K562 (cell line): ENCODE measurements around the gene PRTN3. TPM values are rescaled to one million over a fixed set of nuclear protein-coding genes. Genes with fewer than 3 reads are reported as not detected.
A peak's percentile ranks its signal among the peaks of the same experiment; 100 is the strongest.

Experiments
- CHD4 ChIP-seq: fragments of 200-600 bp; sonication (generic); IDR thresholded peaks from 3 replicates; pipeline ENCODE4 v1.6.1; 2012; ENCODE audit warnings: low read depth, mild to moderate bottlenecking, mixed read lengths, low read length, inconsistent platforms; ENCODE audit not compliant: insufficient read depth, insufficient replicate concordance, poor library complexity, severe bottlenecking
- HNRNPUL1 ChIP-seq: fragments of 200-400 bp; formaldehyde crosslinking; IDR thresholded peaks from 2 replicates; pipeline ENCODE4 v1.6.1; 2017; ENCODE audit warnings: low read length
- MAFK ChIP-seq: IDR thresholded peaks from 2 replicates; pipeline ENCODE4 v1.6.1; 2011; ENCODE audit warnings: low read length, improper control_type of control experiment
- NCOR1 ChIP-seq: fragments of 450-650 bp; IDR thresholded peaks from 2 replicates; pipeline ENCODE4 v1.6.1; 2016; ENCODE audit warnings: mild to moderate bottlenecking, moderate library complexity
- ZNF134 ChIP-seq: fragments of 250-450 bp; sonication (Bioruptor Pico); conservative IDR thresholded peaks from 2 replicates; pipeline ENCODE4 v1.4.0; 2020
- polyA plus RNA-seq, 8 experiments: library from polyadenylated mRNA; depleted of rRNA in 4 of 8; stranded (reverse) in 5 of 8; unstranded in 3 of 8; fragments of >200 nt; fragmentation: Nextera tagmentation in 2 of 8; fragmentation: Illumina TruSeq in 1 of 8; extraction: Ambion mirVana in 2 of 8; extraction: Trizol in 1 of 8; gene quantifications; 2 replicates each; pipeline versions ENCODE4 v1.2.1 to v1.2.3, GENCODE V29; 2011 to 2014; ENCODE audit warnings: inconsistent platforms in 1 of 8, missing spikeins in 1 of 8
- total RNA-seq, 7 experiments: library from RNA; depleted of rRNA in 6 of 7; stranded (reverse); fragments of >200 nt in 6 of 7; fragmentation: Illumina TruSeq in 2 of 7; extraction: Trizol in 2 of 7; gene quantifications; 2 replicates each; pipeline versions ENCODE4 v1.2.1 to v1.2.3, GENCODE V29; 2011 to 2021; ENCODE audit warnings: low replicate concordance in 1 of 7
- TF ChIP-seq, protein P1 (sequence below): fragments of 200-800 bp; sonication (Bioruptor generic); IDR thresholded peaks from 2 replicates; pipeline ENCODE4 v1.6.1; 2016; ENCODE audit warnings: missing genetic modification characterization, missing compliant biosample characterization
- TF ChIP-seq, protein P2 (sequence below): sonication (generic); formaldehyde crosslinking; IDR thresholded peaks from 2 replicates; pipeline ENCODE4 v1.8.1; 2023; ENCODE audit warnings: mild to moderate bottlenecking, missing genetic modification reagents, moderate library complexity
- TF ChIP-seq, protein P3 (sequence below): fragments of 450-650 bp; IDR thresholded peaks from 2 replicates; pipeline ENCODE4 v1.6.1; 2014; ENCODE audit warnings: low read depth, mild to moderate bottlenecking, moderate library complexity, borderline replicate concordance
- TF ChIP-seq, protein P4 (sequence below), 2 experiments: fragments of 450-650 bp; IDR thresholded peaks; 2 replicates each; pipeline ENCODE4 v1.6.1; 2016; ENCODE audit warnings: mild to moderate bottlenecking in 2 of 2, borderline replicate concordance in 1 of 2, low read depth in 1 of 2, moderate library complexity in 1 of 2

The PRTN3 gene
- total and polyA plus RNA-seq, 9 of the 15 experiments (the other 6 are each of a cell fraction or from before 2014, with no cell fraction given), result 0.14 to 0.86 (median 0.43) TPM; not detected in 3

DNA sequence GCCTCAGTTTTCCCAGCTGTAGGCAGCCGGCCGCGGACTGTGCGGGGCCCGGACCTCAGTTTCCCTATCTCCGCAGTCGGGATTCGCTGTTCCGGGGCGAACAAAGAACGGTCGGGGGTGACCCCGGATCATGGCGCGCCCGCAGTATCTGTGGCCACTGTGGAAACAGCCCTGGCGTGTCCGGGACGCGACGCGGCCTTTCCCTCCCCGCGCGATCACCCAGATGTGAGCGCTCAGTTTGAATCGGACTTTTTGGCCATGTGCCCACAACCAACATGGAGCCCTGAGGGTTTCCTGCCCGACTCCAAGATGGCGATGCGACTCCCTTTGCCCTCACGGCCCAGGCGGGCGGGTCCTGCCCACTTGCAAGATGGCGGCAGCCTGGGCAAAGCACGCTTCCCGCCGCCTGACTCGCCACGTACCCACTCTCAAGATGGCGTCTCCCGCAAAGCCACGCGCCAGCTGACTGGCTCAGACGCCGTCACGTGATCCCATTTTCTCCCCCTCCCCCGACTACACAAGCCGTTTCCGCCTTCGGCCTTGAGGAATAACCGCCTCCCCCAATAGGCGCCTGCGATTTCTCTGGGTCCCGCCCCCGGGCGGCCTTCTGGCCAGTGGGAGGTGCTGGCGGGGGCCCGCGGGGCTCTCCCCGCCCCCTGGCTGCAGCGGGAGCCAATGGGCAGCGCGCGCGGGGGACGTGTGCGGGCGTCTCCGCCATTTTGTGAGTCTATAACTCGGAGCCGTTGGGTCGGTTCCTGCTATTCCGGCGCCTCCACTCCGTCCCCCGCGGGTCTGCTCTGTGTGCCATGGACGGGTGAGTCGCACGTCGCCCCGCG, 43.9 kb upstream of the PRTN3 start, which contains the start of gene PTBP1 (continued):
- TF ChIP-seq, protein P1, sequence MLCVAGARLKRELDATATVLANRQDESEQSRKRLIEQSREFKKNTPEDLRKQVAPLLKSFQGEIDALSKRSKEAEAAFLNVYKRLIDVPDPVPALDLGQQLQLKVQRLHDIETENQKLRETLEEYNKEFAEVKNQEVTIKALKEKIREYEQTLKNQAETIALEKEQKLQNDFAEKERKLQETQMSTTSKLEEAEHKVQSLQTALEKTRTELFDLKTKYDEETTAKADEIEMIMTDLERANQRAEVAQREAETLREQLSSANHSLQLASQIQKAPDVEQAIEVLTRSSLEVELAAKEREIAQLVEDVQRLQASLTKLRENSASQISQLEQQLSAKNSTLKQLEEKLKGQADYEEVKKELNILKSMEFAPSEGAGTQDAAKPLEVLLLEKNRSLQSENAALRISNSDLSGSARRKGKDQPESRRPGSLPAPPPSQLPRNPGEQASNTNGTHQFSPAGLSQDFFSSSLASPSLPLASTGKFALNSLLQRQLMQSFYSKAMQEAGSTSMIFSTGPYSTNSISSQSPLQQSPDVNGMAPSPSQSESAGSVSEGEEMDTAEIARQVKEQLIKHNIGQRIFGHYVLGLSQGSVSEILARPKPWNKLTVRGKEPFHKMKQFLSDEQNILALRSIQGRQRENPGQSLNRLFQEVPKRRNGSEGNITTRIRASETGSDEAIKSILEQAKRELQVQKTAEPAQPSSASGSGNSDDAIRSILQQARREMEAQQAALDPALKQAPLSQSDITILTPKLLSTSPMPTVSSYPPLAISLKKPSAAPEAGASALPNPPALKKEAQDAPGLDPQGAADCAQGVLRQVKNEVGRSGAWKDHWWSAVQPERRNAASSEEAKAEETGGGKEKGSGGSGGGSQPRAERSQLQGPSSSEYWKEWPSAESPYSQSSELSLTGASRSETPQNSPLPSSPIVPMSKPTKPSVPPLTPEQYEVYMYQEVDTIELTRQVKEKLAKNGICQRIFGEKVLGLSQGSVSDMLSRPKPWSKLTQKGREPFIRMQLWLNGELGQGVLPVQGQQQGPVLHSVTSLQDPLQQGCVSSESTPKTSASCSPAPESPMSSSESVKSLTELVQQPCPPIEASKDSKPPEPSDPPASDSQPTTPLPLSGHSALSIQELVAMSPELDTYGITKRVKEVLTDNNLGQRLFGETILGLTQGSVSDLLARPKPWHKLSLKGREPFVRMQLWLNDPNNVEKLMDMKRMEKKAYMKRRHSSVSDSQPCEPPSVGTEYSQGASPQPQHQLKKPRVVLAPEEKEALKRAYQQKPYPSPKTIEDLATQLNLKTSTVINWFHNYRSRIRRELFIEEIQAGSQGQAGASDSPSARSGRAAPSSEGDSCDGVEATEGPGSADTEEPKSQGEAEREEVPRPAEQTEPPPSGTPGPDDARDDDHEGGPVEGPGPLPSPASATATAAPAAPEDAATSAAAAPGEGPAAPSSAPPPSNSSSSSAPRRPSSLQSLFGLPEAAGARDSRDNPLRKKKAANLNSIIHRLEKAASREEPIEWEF (CRISPR knock-in tag), result peak; percentile 74; the same call in 1 of the 2 replicates
- TF ChIP-seq HNRNPUL1 (no peak), CHD4 (peak; percentile 35), ZNF134 (CRISPR knock-in tag) (no peak), MAFK (no peak), NCOR1 (no peak; the same call in 1 of the 2 replicates)
- TF ChIP-seq, protein P2, sequence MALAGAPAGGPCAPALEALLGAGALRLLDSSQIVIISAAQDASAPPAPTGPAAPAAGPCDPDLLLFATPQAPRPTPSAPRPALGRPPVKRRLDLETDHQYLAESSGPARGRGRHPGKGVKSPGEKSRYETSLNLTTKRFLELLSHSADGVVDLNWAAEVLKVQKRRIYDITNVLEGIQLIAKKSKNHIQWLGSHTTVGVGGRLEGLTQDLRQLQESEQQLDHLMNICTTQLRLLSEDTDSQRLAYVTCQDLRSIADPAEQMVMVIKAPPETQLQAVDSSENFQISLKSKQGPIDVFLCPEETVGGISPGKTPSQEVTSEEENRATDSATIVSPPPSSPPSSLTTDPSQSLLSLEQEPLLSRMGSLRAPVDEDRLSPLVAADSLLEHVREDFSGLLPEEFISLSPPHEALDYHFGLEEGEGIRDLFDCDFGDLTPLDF (CRISPR knock-in tag), result peak; percentile 98
- TF ChIP-seq, protein P3, sequence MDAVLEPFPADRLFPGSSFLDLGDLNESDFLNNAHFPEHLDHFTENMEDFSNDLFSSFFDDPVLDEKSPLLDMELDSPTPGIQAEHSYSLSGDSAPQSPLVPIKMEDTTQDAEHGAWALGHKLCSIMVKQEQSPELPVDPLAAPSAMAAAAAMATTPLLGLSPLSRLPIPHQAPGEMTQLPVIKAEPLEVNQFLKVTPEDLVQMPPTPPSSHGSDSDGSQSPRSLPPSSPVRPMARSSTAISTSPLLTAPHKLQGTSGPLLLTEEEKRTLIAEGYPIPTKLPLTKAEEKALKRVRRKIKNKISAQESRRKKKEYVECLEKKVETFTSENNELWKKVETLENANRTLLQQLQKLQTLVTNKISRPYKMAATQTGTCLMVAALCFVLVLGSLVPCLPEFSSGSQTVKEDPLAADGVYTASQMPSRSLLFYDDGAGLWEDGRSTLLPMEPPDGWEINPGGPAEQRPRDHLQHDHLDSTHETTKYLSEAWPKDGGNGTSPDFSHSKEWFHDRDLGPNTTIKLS, result peak; percentile 100
- TF ChIP-seq, protein P4, sequence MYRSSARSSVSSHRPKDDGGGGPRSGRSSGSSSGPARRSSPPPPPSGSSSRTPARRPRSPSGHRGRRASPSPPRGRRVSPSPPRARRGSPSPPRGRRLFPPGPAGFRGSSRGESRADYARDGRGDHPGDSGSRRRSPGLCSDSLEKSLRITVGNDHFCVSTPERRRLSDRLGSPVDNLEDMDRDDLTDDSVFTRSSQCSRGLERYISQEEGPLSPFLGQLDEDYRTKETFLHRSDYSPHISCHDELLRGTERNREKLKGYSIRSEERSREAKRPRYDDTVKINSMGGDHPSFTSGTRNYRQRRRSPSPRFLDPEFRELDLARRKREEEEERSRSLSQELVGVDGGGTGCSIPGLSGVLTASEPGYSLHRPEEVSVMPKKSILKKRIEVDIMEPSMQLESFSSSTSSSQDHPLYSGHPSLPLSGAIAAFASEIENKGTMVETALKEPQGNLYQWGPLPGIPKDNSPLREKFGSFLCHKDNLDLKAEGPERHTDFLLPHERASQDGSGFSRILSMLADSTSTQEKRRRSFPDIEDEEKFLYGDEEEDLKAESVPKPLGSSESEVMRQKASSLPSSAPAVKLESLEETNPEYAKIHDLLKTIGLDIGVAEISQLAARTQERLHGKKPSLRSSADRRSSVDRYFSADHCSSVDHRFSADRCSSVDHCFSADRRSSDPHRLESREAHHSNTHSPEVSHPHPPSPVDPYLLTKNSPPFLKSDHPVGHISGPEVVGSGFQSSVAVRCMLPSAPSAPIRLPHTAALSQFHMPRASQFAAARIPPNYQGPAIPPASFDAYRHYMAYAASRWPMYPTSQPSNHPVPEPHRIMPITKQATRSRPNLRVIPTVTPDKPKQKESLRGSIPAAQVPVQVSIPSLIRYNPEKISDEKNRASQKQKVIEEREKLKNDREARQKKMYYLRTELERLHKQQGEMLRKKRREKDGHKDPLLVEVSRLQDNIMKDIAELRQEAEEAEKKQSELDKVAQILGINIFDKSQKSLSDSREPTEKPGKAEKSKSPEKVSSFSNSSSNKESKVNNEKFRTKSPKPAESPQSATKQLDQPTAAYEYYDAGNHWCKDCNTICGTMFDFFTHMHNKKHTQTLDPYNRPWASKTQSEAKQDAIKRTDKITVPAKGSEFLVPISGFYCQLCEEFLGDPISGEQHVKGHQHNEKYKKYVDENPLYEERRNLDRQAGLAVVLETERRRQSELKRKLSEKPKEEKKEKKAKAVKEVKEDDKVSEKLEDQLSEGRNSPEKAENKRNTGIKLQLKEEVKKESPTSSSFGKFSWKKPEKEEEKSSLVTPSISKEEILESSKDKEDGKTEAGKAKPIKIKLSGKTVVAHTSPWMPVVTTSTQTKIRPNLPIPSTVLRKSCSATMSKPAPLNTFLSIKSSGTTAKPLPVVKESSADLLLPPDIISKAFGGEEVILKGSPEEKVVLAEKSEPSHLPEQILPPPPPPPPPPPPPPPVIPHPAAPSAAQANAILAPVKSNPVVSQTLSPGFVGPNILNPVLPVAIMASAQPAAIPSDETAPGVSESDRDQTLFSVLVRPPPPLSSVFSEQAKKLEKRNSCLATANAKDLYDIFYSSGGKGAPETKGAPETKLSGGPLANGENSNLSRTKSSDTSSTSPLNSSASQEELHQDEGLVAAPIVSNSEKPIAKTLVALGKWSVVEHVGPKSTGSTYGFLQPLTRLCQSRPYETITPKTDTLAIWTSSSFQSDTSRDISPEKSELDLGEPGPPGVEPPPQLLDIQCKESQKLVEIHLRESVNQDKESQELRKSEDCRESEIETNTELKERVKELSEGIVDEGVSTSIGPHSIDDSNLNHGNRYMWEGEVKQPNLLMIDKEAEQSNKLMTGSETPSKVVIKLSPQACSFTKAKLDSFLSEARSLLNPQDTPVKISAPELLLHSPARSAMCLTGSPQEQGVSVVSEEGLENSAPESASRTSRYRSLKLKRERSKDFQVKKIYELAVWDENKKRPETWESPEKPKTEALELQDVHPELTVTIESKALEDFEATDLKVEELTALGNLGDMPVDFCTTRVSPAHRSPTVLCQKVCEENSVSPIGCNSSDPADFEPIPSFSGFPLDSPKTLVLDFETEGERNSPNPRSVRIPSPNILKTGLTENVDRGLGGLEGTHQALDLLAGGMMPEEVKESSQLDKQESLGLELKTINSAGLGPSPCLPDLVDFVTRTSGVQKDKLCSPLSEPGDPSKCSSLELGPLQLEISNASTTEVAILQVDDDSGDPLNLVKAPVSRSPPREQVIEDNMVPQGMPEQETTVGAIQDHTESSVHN (IDR thresholded peaks at IDR 0.05; ENCODE audit: borderline replicate concordance in 1 of 2, low read depth in 1 of 2), result no peak
